ENCODE measurements around the gene PITX1.

DNA sequence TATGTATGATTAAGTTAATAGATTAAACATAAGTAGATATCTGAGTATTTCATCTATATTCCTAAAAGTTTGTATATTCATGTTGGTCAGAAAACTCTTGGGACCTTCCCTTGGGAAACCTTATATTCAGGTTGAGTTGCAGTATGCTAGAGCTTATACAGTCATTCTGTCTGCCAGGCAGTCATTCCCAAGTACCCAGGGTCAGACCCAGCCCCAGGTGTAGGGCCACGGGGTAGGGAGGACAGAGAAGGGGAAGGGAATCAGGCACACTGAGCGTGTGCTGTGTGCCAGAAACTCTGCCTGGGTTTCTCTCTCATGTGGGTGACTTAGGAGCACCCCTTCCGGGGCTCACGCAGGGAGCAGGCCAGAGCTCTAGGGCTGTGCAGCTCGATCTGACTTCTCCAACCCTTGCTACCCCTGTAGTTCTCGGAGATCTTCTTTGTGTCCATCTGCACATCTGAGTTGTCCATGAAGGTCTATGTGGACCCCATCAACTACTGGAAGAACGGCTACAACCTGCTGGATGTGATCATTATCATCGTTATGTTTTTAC, 38.1 kb downstream of the PITX1 start:
- no peak for TF ChIP-seq RAD21 (IDR thresholded peaks at IDR 0.05; ENCODE audit: low read depth)
- no peak for TF ChIP-seq EP300 (IDR thresholded peaks at IDR 0.05; ENCODE audit: borderline replicate concordance)
- no peak for TF ChIP-seq EGR1 (IDR thresholded peaks at IDR 0.05)
- TF ChIP-seq ZBTB7A (IDR thresholded peaks at IDR 0.05; ENCODE audit: low read depth): no peak
- TF ChIP-seq MAX (IDR thresholded peaks at IDR 0.05): no peak
- TF ChIP-seq TAF1 (IDR thresholded peaks at IDR 0.05; ENCODE audit: low read depth): no peak
- TF ChIP-seq TCF12 (IDR thresholded peaks at IDR 0.05; ENCODE audit: low read depth): no peak
- no peak for TF ChIP-seq YY1 (IDR thresholded peaks at IDR 0.05; ENCODE audit: low read depth)
- no peak for TF ChIP-seq FOXM1 (IDR thresholded peaks at IDR 0.05; ENCODE audit: borderline replicate concordance, low read depth)
- no peak for TF ChIP-seq NFIC (IDR thresholded peaks at IDR 0.05)
